Cardiac atrium fibroblast (primary cell): ENCODE data around the gene HSD11B1. TPM values are rescaled to one million over a fixed set of nuclear protein-coding genes. Genes with fewer than 3 reads are reported as not detected.

Experiments
- total RNA-seq: library from RNA; depleted of rRNA; stranded (reverse); fragments of >200 nt; gene quantifications from 2 replicates; pipeline ENCODE4 v1.2.3, GENCODE V29; 2015

HSD11B1 gene
- 16.6 and 177 TPM in 2 replicates for total RNA-seq

DNA sequence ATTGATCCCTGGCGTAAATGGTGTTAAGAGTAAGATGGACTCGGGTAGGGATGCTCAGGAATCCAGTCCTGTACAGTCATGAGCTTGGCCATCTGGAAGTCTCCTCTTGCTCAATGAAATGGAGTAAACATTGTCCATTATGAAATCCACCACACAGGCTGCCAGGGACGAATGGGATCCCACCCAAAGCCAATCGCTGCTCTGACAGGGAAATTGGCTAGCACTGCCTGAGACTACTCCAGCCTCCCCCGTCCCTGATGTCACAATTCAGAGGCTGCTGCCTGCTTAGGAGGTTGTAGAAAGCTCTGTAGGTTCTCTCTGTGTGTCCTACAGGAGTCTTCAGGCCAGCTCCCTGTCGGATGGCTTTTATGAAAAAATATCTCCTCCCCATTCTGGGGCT is at the start of gene HSD11B1:
TSS of gene HSD11B1 (plus strand) at position 263 of the 400 bp plus-strand sequence. CDS start at position 360, 97 bp downstream.

DNA sequence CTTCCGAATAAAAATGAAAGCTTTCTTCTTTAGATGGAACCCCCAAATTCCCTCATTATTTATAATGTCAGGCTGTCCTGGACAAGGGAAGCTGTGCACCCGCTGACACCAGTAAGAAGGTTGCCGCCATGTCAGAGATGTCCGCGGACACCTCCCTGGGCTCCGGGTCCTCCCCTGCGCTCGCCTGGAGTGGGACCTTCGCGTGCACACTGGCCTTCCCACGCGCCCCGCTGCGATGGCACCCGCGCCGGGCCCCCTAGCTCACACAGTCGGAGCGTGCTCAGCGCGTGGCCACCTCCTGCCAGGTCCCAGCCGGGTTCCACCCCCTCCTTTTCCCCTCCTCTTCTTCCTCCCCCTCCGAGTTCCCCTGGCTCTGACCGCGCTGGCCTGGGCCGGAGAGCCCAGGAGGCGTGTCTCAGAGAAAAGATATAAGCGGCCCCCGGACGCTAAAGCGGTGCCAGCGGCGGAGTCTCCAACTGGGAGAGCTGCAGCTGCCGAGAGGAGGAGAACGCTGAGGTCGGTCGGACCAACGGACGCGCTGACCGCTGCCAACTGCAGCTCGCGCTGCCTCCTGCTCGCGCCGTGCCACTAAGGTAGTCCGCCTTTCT is 29.6 kb upstream of the HSD11B1 start, which contains the start of gene G0S2:
TSS of gene G0S2 (plus strand) at position 456 of the 608 bp plus-strand sequence. CDS start 273 bp downstream, outside the sequence.

DNA sequence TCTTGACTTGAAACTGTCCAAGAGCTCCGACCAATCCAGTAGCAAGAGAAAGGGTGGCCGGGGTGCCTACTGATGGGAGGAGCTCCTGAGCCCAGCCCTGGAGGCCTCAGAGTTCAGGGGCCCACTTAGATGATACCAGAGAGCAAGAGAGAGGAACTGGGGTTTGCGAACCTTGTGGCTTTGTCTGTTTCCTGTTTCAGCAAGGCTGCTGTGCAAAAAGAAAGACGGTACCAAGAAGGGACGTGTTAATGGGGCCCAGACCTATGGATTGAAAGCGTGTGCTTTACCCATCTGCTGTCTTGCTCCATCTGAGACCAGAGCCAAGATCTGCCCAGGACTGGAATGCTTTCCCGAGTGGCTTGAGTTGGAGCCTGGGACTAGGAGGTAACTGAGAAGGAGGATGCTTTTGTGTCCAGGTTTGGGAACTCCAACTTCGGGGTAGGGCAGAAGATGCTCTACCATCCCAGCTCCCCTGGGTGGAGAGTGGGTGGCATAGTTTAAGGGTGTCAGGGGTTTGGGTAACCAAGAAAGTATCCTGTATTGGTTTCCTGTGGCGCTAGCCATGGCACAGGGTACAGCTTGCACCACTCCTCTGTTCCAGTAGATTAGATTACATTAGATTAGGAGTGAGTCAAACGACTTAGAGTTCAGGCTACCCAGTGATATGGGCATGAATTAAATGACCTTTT is 51.4 kb downstream of the HSD11B1 start, which contains the start of gene TRAF3IP3:
TSS of gene TRAF3IP3 (plus strand) at position 128 of the 689 bp plus-strand sequence. CDS start 3,987 bp downstream, outside the sequence.

Other genes with a start within 250 kb of the HSD11B1 start
- not detected in 2 replicates for gene CAMK1G, start 121.1 kb upstream of the HSD11B1 start, total RNA-seq
- gene LAMB3, start 52.4 kb upstream of the HSD11B1 start, total RNA-seq: 3.4 and 3.6 TPM in 2 replicates
- 14.8 and 34.5 TPM in 2 replicates for gene G0S2, start 29.4 kb upstream of the HSD11B1 start, total RNA-seq
- gene TRAF3IP3, start 51.2 kb downstream of the HSD11B1 start, total RNA-seq: not detected in 2 replicates
- gene C1orf74, start 79.7 kb downstream of the HSD11B1 start, total RNA-seq: 1.1 and 2.3 TPM in 2 replicates
- gene IRF6, start 101.3 kb downstream of the HSD11B1 start, total RNA-seq: 0.32 TPM in 1 of 2 replicates, not detected in the other
- 5.1 and 6.3 TPM in 2 replicates for gene UTP25, start 123.1 kb downstream of the HSD11B1 start, total RNA-seq
- 1.5 TPM in 1 of 2 replicates, not detected in the other for gene SYT14, start 233.4 kb downstream of the HSD11B1 start, total RNA-seq